Measurements from ENCODE around the gene EFNA2. TPM values are rescaled to one million over a fixed set of nuclear protein-coding genes. Genes with fewer than 3 reads are reported as not detected.
A peak's percentile ranks its signal among the peaks of the same experiment; 100 is the strongest.
"Not testable (repeated sequence)": the region's sequence is repeated elsewhere in the genome, so short reads cannot be mapped to it uniquely, and the experiment has no call there.

The EFNA2 gene
- total RNA-seq, 6 experiments from 2014 or later: 4.2 to 10.3 (median 5.6) TPM

GRCh38 chr19:1245494-1246264 is 40.0 kb upstream of the EFNA2 start:
- DNase-seq (peak; percentile 74 to 95 (median 95)), ATAC-seq (peak; percentile 0 to 41 (median 22))
- TF ChIP-seq CTCF (IDR thresholded peaks at IDR 0.05) (no peak), POLR2A (IDR thresholded peaks at IDR 0.05) (peak; percentile 26)
- H3K4me1 ChIP-seq: peaks cover 0 to 66% (median 28%) of the 10 kb centered on the region in 4 donors
- H3K4me3 ChIP-seq: peak overlapping the region in 2 of 3 donors; percentile 30 to 40
- H3K27me3 ChIP-seq: no peaks in the 10 kb centered on the region
- WGBS (ENCODE audit: insufficient coverage, low coverage, low lambda C conversion rate, missing lambda C conversion rate): 18% methylated on average over 4 of the region's 26 CpGs
- peak overlapping the region; percentile 56 to 92 (median 66) for H3K27ac ChIP-seq
- H3K9me3 ChIP-seq: no peaks in the 10 kb centered on the region
- intact Hi-C loops (cut with DNase I): no loop called here
- peaks cover 0 to 5% (median 1%) of the 10 kb centered on the region in 4 donors for H3K36me3 ChIP-seq

GRCh38 chr19:1246265-1247087 is 39.2 kb upstream of the EFNA2 start:
- not testable (repeated sequence) for ATAC-seq

GRCh38 chr19:1247748-1248138 is 37.9 kb upstream of the EFNA2 start:
- intact Hi-C loops (cut with DNase I): no loop called here
- TF ChIP-seq CTCF (IDR thresholded peaks at IDR 0.05) (no peak), POLR2A (IDR thresholded peaks at IDR 0.05) (no peak)
- no peaks in the 10 kb centered on the region for H3K27me3 ChIP-seq
- H3K4me1 ChIP-seq: peaks cover 0 to 63% (median 27%) of the 10 kb centered on the region in 4 donors
- peak overlapping the region; percentile 90 to 98 (median 97) for H3K27ac ChIP-seq
- H3K36me3 ChIP-seq: peaks cover 0 to 9% (median 1%) of the 10 kb centered on the region in 4 donors
- peak overlapping the region; percentile 75 to 86 (median 78) for H3K4me3 ChIP-seq
- H3K9me3 ChIP-seq: no peaks in the 10 kb centered on the region
- DNase-seq: no peak
- ATAC-seq: peak in 3 of 4 donors; percentile 0 to 2 (median 2)
- WGBS (ENCODE audit: insufficient coverage, low coverage, low lambda C conversion rate, missing lambda C conversion rate): 67% methylated on average over 1 of the region's 8 CpGs

More at GRCh38 chr19:1246265-1247087, 39.2 kb upstream of the EFNA2 start:
- Histone ChIP-seq H3K4me1 (peaks cover 0 to 59% (median 24%) of the 10 kb centered on the region in 4 donors), H3K4me3 (peak overlapping the region in 1 of 3 donors; percentile 40), H3K27ac (peak overlapping the region in 2 of 3 donors; percentile 56 to 92)
- H3K27me3 ChIP-seq; H3K9me3 ChIP-seq; H3K36me3 ChIP-seq; intact Hi-C loops (cut with DNase I): not testable (repeated sequence)
- WGBS (ENCODE audit: insufficient coverage, low coverage, low lambda C conversion rate, missing lambda C conversion rate): 76% methylated on average over 12 of the region's 27 CpGs
- peak in 1 of 3 donors; percentile 53 for DNase-seq

GRCh38 chr19:1248139-1248785 is 37.4 kb upstream of the EFNA2 start, which contains the start of gene MIDN:
Gene MIDN, plus strand, starts transcription at chr19:1248583. Its CDS starts 1,714 bp downstream, at chr19:1250297.
- H3K4me3 ChIP-seq: peak within 1 kb of the TSS; percentile 75 to 86 (median 78)
- H3K9me3 ChIP-seq: no peaks in the 10 kb centered on the region
- ATAC-seq (peak; percentile 12 to 46 (median 26)), DNase-seq (peak; percentile 93)
- H3K27ac ChIP-seq: peak within 1 kb of the TSS; percentile 90 to 98 (median 97)
- H3K4me1 ChIP-seq: peaks cover 0 to 63% (median 27%) of the 10 kb centered on the region in 4 donors
- peaks cover 0 to 9% (median 1%) of the 10 kb centered on the region in 4 donors for H3K36me3 ChIP-seq
- no peaks in the 10 kb centered on the region for H3K27me3 ChIP-seq
- intact Hi-C loops (cut with DNase I): no loop called here
- 0% methylated on average over 7 of the region's 60 CpGs for WGBS (ENCODE audit: insufficient coverage, low coverage, low lambda C conversion rate, missing lambda C conversion rate)
- peak; percentile 95 for TF ChIP-seq POLR2A (IDR thresholded peaks at IDR 0.05)
- peak; percentile 23 to 44 (median 38) for TF ChIP-seq CTCF (IDR thresholded peaks at IDR 0.05)
